Endothelial cell of umbilical vein (primary cell): ENCODE results near the gene IFI35. TPM values are rescaled to one million over a fixed set of nuclear protein-coding genes. Genes with fewer than 3 reads are reported as not detected.

Experiments used
- BruUV-seq: library from RNA; stranded (reverse); fragments of 400-500 nt; replicated peaks from 2 replicates; lab custom pipeline; 2021; lab: Mats Ljungman, UMichigan
- CTCF ChIA-PET: fragments of 300-600, 350-600 bp; sonication (Branson Sonifier 250); formaldehyde crosslinking; loops from one replicate; lab custom pipeline; 2021; ENCODE audit warnings: antibody characterized with exemption, inconsistent platforms; lab: Charles Lee
- POLR2A ChIA-PET: fragments of 300-600, 350-600 bp; sonication (Branson Sonifier 250); formaldehyde crosslinking; loops from one replicate; lab custom pipeline; 2021; ENCODE audit warnings: antibody characterized with exemption, inconsistent platforms; lab: Charles Lee
- DNase-seq: peaks from one replicate; pipeline ENCODE4 v3.0.0-alpha.2; 2011; ENCODE audit warnings: low read depth, low spot score
- FAIRE-seq: peaks from 2 replicates; lab custom pipeline; 2011; peaks lifted over from hg19 to GRCh38; lab: Jason Lieb, UNC
- H2AFZ ChIP-seq: 2 replicates; pipeline ENCODE4 v1.6.0; 2012; ENCODE audit warnings: low read depth, low read length, control low read depth, inconsistent platforms
- H3K27ac ChIP-seq: 2 replicates; pipeline ENCODE4 v1.5.1; 2011; ENCODE audit warnings: low read depth, mild to moderate bottlenecking, control low read depth, low read length, moderate library complexity; ENCODE audit not compliant: insufficient read depth
- H3K27me3 ChIP-seq, 2 experiments: 2 replicates each; pipeline versions ENCODE4 v1.6.0 to v1.6.1; 2011; ENCODE audit warnings: low read length in 2 of 2, mixed read lengths in 1 of 2; ENCODE audit not compliant: control insufficient read depth in 2 of 2, insufficient read depth in 2 of 2
- H3K36me3 ChIP-seq, 2 experiments: 2 replicates in 1 of 2; 3 replicates in 1 of 2; pipeline ENCODE4 v1.5.1; 2011; ENCODE audit warnings: low read length in 2 of 2, mild to moderate bottlenecking in 1 of 2, moderate library complexity in 1 of 2; ENCODE audit not compliant: control insufficient read depth in 2 of 2, insufficient read depth in 2 of 2; ENCODE audit errors: extremely low read depth in 1 of 2
- H3K4me1 ChIP-seq: 3 replicates; pipeline ENCODE4 v1.5.1; 2011; ENCODE audit warnings: mild to moderate bottlenecking, low read length; ENCODE audit not compliant: control insufficient read depth, insufficient read depth; ENCODE audit errors: extremely low read depth
- H3K4me2 ChIP-seq: 2 replicates; pipeline ENCODE4 v1.6.1; 2011; ENCODE audit warnings: low read length, control low read depth, mixed read lengths; ENCODE audit not compliant: insufficient read depth
- H3K4me3 ChIP-seq, 3 experiments: fragments of 200-600 bp in 1 of 3; sonication (generic), shearing (Covaris generic) in 1 of 3; replicated peaks in 1 of 3; 2 replicates each; pipeline ENCODE4 v1.5.1; 2011 to 2016; ENCODE audit warnings: control low read depth in 3 of 3, low read length in 3 of 3, mild to moderate bottlenecking in 2 of 3, inconsistent platforms in 1 of 3, low read depth in 1 of 3, moderate library complexity in 1 of 3; ENCODE audit not compliant: insufficient read depth in 1 of 3
- H3K79me2 ChIP-seq: 2 replicates; pipeline ENCODE4 v1.6.0; 2012; ENCODE audit warnings: low read length, inconsistent platforms; ENCODE audit not compliant: control insufficient read depth, insufficient read depth
- H3K9ac ChIP-seq: replicated peaks from 2 replicates; pipeline ENCODE3; 2011; ENCODE audit warnings: low read length, control low read depth; ENCODE audit not compliant: insufficient read depth; ENCODE audit errors: extremely low read depth
- H3K9me1 ChIP-seq: replicated peaks from 3 replicates; pipeline ENCODE4 v1.6.0; 2011; ENCODE audit warnings: mild to moderate bottlenecking, low read length; ENCODE audit not compliant: control insufficient read depth, insufficient read depth; ENCODE audit errors: extremely low read depth
- H3K9me3 ChIP-seq: replicated peaks from 2 replicates; pipeline ENCODE4 v1.5.1; 2012; ENCODE audit warnings: low read length, inconsistent platforms; ENCODE audit not compliant: control insufficient read depth, insufficient read depth
- H4K20me1 ChIP-seq: replicated peaks from 2 replicates; pipeline ENCODE3; 2011; ENCODE audit warnings: mild to moderate bottlenecking, low read length; ENCODE audit not compliant: control insufficient read depth, insufficient read depth; ENCODE audit errors: extremely low read depth
- EZH2 ChIP-seq: IDR thresholded peaks from 2 replicates; pipeline ENCODE4 v1.6.1; 2012; ENCODE audit warnings: borderline replicate concordance, low read depth, mild to moderate bottlenecking, moderate library complexity, low read length, inconsistent platforms; ENCODE audit not compliant: severe bottlenecking
- FOS ChIP-seq: IDR thresholded peaks from 2 replicates; pipeline ENCODE4 v1.6.1; 2011; ENCODE audit warnings: mild to moderate bottlenecking, low read length, moderate library complexity, borderline replicate concordance; ENCODE audit not compliant: insufficient read depth
- GATA2 ChIP-seq: IDR thresholded peaks from 2 replicates; pipeline ENCODE4 v1.7.0; 2011; ENCODE audit warnings: low read depth, mild to moderate bottlenecking, moderate library complexity, mixed read lengths, low read length; ENCODE audit not compliant: insufficient read length, insufficient read depth
- JUN ChIP-seq: IDR thresholded peaks from 2 replicates; pipeline ENCODE4 v1.6.1; 2011; ENCODE audit warnings: borderline replicate concordance, low read depth; ENCODE audit not compliant: insufficient read length, insufficient read depth
- MAX ChIP-seq: IDR thresholded peaks from 2 replicates; pipeline ENCODE4 v1.6.1; 2011; ENCODE audit not compliant: insufficient read depth, insufficient read length
- MYC ChIP-seq: IDR thresholded peaks from one replicate; pipeline ENCODE4 v1.6.1; 2011; ENCODE audit warnings: mild to moderate bottlenecking, low read depth, low read length
- POLR2A ChIP-seq: IDR thresholded peaks from 2 replicates; pipeline ENCODE4 v1.6.1; 2012; ENCODE audit warnings: low read depth, mild to moderate bottlenecking, control low read depth, low read length
- POLR2AphosphoS5 ChIP-seq: IDR thresholded peaks from 2 replicates; pipeline ENCODE4 v1.6.1; 2012; ENCODE audit warnings: low read depth, mild to moderate bottlenecking, control low read depth, low read length, moderate library complexity; ENCODE audit not compliant: insufficient read depth
- dilution Hi-C: fragments of 300-500 bp; cut with MboI; formaldehyde crosslinking; loops from one replicate; pipeline ENCODE4 v1.15.0; 2019; ENCODE audit warnings: low sequenced_read_pairs; ENCODE audit not compliant: extremely low pct_ligation_motif_present
- intact Hi-C: fragments of 100-400 bp; cut with micrococcal nuclease; formaldehyde crosslinking; loops from one replicate; pipeline ENCODE4 v1.10.0; 2022
- polyA plus RNA-seq, 4 experiments: library from polyadenylated mRNA; depleted of rRNA in 3 of 4; stranded (reverse) in 3 of 4; unstranded in 1 of 4; fragments of >200 nt; gene quantifications; 2 replicates each; pipeline versions ENCODE4 v1.2.1 to v1.2.3, GENCODE V29; 2011 to 2012; ENCODE audit warnings: missing spikeins in 1 of 4
- total RNA-seq: library from RNA; stranded (reverse); gene quantifications from 2 replicates; pipeline ENCODE4 v1.2.3, GENCODE V29; 2021
- TF ChIP-seq, protein P1 (sequence below), 2 donors: IDR thresholded peaks; 1 replicate in 1 of 2; 2 replicates in 1 of 2; pipeline ENCODE4 v1.5.1; 2011; ENCODE audit warnings: low read length in 2 of 2, mild to moderate bottlenecking in 2 of 2, moderate library complexity in 2 of 2, control low read depth in 1 of 2, inconsistent platforms in 1 of 2, low read depth in 1 of 2; ENCODE audit not compliant: insufficient read depth in 1 of 2; ENCODE audit errors: extremely low read depth in 1 of 2

The IFI35 gene
- total and polyA plus RNA-seq, 2 donors (not counting 3 experiments of a cell fraction or from before 2014, with no cell fraction given), result 11.1 to 22.5 TPM

GRCh38 chr17:43019418-43019817, 12.8 kb downstream of the IFI35 start:
- no peaks in the 10 kb centered on the region for H3K27me3 ChIP-seq
- BruUV-seq, result no TSS peak
- dilution Hi-C loops (no loop called here), intact Hi-C loops (no loop called here)
- H3K4me3 ChIP-seq, result peak overlapping the region in 1 of 3 experiments; percentile 34
- H3K9ac ChIP-seq, result no peak overlapping the region
- ChIA-PET POLR2A (no interaction called here), CTCF (interaction anchor here (1.1 to 5.5 kb wide), 3 partner anchors 13 to 152 kb away, joined by 6 to 22 read pairs (median 6); partner anchors contain the start of genes IFI35 and RPL27)
- peaks cover 37% of the 10 kb centered on the region for H3K4me1 ChIP-seq
- H3K27ac ChIP-seq, result peak overlapping the region; percentile 19
- DNase-seq, result no peak
- H3K79me2 ChIP-seq, result peaks cover 37% of the 10 kb centered on the region
- H3K9me1 ChIP-seq, result no peaks in the 10 kb centered on the region
- H2AFZ ChIP-seq, result no peak overlapping the region
- TF ChIP-seq MAX (no peak), POLR2A (no peak), FOS (no peak), GATA2 (no peak), POLR2AphosphoS5 (no peak), MYC (no peak), JUN (no peak), EZH2 (no peak)
- TF ChIP-seq, protein P1, sequence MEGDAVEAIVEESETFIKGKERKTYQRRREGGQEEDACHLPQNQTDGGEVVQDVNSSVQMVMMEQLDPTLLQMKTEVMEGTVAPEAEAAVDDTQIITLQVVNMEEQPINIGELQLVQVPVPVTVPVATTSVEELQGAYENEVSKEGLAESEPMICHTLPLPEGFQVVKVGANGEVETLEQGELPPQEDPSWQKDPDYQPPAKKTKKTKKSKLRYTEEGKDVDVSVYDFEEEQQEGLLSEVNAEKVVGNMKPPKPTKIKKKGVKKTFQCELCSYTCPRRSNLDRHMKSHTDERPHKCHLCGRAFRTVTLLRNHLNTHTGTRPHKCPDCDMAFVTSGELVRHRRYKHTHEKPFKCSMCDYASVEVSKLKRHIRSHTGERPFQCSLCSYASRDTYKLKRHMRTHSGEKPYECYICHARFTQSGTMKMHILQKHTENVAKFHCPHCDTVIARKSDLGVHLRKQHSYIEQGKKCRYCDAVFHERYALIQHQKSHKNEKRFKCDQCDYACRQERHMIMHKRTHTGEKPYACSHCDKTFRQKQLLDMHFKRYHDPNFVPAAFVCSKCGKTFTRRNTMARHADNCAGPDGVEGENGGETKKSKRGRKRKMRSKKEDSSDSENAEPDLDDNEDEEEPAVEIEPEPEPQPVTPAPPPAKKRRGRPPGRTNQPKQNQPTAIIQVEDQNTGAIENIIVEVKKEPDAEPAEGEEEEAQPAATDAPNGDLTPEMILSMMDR (IDR thresholded peaks at IDR 0.05; ENCODE audit: extremely low read depth in 1 of 2, insufficient read depth in 1 of 2, low read depth in 1 of 2, low read length in 2 of 2), result no peak
- peak overlapping the region; percentile 44 for H3K4me2 ChIP-seq
- H3K9me3 ChIP-seq, result no peaks in the 10 kb centered on the region
- H3K36me3 ChIP-seq, result peaks cover 3 to 27% of the 10 kb centered on the region in 2 experiments
- no peaks in the 10 kb centered on the region for H4K20me1 ChIP-seq
- FAIRE-seq, result peak; percentile 72
